IPS DF 6.9 (cell line): Measurements from ENCODE around the gene KRTAP10-5.

Experiments used
- DNase-seq: peaks from one replicate; pipeline ENCODE4 v3.0.0-alpha.2; 2013; ENCODE audit warnings: low read depth, low spot score
- H3K27ac ChIP-seq: one replicate; pipeline ENCODE4 v1.5.1; 2013; ENCODE audit warnings: low read length, control low read depth
- H3K27me3 ChIP-seq: 2 replicates; pipeline ENCODE4 v1.6.1; 2013; ENCODE audit warnings: mild to moderate bottlenecking, low read length; ENCODE audit not compliant: control insufficient read depth, insufficient read depth
- H3K36me3 ChIP-seq: 2 replicates; pipeline ENCODE4 v1.6.1; 2013; ENCODE audit warnings: low read length; ENCODE audit not compliant: control insufficient read depth, insufficient read depth
- H3K4me1 ChIP-seq: 2 replicates; pipeline ENCODE4 v1.6.1; 2013; ENCODE audit warnings: low read length; ENCODE audit not compliant: control insufficient read depth, insufficient read depth
- H3K4me3 ChIP-seq: 2 replicates; pipeline ENCODE4 v1.5.1; 2013; ENCODE audit warnings: mild to moderate bottlenecking, low read length
- H3K9me3 ChIP-seq: 2 replicates; pipeline ENCODE4 v1.6.1; 2013; ENCODE audit warnings: low read length, inconsistent platforms; ENCODE audit not compliant: control insufficient read depth, insufficient read depth
- WGBS: extraction: QIAGEN DNeasy Blood & Tissue Kit; methylation state at CpG from one replicate; pipeline ENCODE4 v1.1.7; 2013; ENCODE audit warnings: mixed read lengths, missing lambda C conversion rate; ENCODE audit not compliant: insufficient read length, insufficient coverage; 5-methylcytosine and 5-hydroxymethylcytosine counted together

KRTAP10-5 gene

DNA sequence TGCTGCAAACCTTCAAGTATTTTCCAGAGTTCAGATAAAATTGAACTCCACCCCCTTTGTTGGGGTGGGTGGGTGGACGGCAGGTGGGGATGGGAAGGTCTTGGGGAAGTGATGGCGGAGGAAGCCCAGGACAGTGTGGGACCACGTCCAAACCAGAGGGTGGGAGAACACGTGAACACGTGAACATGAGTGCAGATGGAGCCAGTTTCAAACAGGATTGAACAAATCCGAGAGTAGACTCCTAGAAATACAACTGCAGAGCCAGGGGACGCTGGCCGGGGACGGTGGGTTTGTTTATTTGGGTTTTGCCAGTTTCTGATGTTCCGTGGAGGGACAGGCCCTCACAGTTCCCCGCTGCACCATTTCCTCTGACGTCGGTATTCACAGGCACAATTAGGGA is 32.0 kb downstream of the KRTAP10-5 start:
- Histone ChIP-seq H3K36me3 (no peaks in the 10 kb centered on the region), H3K4me3 (no peak overlapping the region), H3K27ac (no peak overlapping the region), H3K9me3 (no peaks in the 10 kb centered on the region), H3K4me1 (peaks cover 12% of the 10 kb centered on the region), H3K27me3 (no peaks in the 10 kb centered on the region)
- no CpG with 5 or more reads among the region's 13 CpGs for WGBS
- DNase-seq = no peak

DNA sequence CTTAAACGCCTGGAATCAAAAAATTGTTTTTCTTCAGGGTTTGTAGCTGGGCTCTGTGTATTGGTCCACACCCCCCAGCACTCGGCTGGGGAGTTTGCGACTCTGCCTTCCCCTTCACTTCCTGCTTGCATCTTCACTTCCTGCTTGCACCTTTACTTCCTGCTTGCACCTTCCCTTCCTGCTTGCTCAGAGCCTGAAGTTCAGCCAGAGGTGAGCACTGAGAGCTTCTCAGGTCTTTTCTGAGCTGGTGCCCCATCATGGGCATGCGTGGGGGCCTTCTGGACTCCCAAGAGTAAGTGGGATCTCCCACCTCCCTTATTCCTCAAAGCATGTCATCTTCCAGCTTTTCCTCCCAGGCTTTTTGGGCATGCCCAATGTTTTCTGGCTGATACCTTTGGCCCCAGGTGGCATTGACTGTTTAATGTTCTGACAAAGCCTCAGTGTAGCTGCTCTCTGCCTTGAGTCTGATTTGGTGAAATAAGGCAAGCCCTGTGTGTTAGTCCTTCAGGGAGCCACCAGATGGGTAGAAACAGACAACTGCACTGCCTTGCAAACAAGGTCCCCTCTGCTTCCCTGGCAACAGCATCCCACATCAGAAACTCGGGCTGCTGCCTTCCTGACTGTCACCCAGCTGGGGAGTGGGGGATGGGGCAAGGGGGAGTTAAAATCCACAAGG is 32.6 kb downstream of the KRTAP10-5 start:
- no peak for DNase-seq
- Histone ChIP-seq H3K9me3 (no peaks in the 10 kb centered on the region), H3K4me3 (no peak overlapping the region), H3K36me3 (no peaks in the 10 kb centered on the region), H3K27me3 (no peaks in the 10 kb centered on the region), H3K4me1 (peaks cover 12% of the 10 kb centered on the region), H3K27ac (no peak overlapping the region)
- no CpG with 5 or more reads among the region's 5 CpGs for WGBS

DNA sequence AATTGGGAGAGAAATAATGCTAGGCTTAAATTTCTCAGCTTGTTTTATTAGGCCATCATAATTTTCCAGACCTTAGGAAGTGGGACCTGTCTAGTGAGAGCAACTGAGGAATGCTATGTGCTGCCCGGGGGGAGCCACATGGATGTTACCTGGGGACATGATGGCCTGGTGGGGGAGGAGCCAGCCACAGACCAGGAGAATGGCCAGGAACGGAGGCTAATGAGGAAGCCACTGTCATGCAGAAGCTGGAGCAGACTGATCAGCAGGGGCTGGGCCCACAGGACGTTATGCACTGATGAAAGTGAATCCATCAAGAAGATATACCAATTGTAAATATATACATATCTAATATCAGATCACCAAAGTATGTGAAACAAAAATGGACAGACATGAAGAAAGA is 35.8 kb downstream of the KRTAP10-5 start:
- Histone ChIP-seq H3K4me3 (no peak overlapping the region), H3K9me3 (no peaks in the 10 kb centered on the region), H3K27me3 (no peaks in the 10 kb centered on the region), H3K36me3 (no peaks in the 10 kb centered on the region), H3K4me1 (peaks cover 5% of the 10 kb centered on the region), H3K27ac (no peak overlapping the region)
- WGBS = no CpG with 5 or more reads among the region's 3 CpGs
- DNase-seq = no peak

DNA sequence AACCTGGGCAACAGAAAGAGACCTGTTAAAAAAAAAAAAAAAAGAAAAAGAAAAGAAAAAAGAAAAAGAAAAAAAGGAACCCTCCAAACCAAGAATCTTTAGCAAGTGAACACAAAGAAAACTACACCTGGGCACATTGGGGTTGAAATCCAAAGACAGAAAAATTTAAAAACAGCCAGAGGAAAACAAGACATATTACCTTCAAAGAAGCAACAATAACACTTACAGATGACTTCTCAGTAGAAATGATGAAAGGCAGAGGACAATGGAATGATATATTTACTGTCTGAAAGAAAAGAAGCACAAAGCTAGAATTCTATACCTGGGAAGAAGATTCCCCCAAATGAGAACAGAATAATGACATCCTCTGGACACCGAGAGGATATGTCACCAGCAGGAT is 37.7 kb downstream of the KRTAP10-5 start:
- Histone ChIP-seq H3K27me3 (no peaks in the 10 kb centered on the region), H3K9me3 (no peaks in the 10 kb centered on the region), H3K36me3 (no peaks in the 10 kb centered on the region), H3K4me1 (no peaks in the 10 kb centered on the region), H3K4me3 (no peak overlapping the region), H3K27ac (no peak overlapping the region)
- WGBS = no CpG with 5 or more reads among the region's 1 CpG
- no peak for DNase-seq

DNA sequence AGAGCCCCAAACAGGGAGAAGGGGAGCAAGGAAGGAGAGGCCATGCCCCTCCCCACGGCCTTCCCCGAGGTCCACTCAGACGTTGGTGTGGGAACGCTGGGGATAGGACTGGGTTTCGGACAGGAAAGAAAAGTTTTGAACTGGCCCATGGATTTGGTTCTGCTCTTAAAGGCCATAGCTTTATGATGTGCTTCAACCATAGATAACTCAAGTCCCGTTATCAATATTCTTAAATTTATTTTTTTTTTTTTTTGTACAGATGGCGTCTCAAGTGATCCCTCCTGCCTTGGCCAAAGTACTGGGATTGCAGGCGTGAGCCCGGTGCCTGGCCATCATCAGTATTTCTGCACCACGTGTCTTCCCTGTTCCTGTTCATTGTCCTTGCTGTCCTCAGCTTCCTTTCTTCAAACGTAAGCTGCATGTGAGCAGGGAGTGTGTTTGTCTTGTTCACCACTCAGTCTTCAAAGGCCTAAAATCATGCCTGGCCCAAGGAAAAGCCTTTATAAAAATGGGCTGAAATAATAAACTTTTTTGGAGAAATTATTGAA is 39.6 kb downstream of the KRTAP10-5 start:
- Histone ChIP-seq H3K36me3 (no peaks in the 10 kb centered on the region), H3K4me1 (no peaks in the 10 kb centered on the region), H3K4me3 (no peak overlapping the region), H3K27me3 (no peaks in the 10 kb centered on the region), H3K9me3 (no peaks in the 10 kb centered on the region), H3K27ac (no peak overlapping the region)
- no CpG with 5 or more reads among the region's 11 CpGs for WGBS
- no peak for DNase-seq

DNA sequence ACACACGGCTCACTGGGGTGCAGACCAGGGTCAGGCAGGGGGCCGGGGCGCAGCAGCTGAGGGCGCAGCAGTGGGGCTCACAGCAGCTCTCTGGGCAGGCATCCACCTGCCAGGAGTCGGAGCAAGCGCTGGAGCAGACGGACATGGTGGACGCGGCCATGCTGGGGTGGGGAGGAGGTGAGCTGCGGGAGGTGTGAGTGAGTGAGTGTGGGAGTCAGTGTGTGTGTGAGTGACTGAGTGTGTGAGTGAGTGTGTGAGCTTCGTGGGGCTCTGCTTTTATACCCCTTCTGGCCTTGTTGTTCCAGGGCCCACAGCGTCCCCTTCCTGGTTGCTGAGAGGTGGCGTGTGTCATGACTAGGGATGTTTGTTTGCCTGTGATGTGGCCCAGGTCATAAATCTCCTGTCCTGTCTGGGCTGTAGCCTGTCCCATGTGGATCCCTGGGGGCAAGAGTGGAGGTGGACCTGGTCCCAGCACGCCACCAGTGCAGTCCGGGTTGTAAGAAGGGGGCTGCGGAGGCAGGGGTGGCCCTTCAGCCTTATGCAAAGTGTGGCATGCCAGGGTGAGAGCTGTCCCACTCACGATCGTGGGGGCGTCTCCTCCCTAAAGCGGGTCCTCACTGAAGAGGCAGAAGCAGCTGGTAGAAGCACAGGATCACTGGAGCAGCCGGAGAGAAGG is 40.3 kb downstream of the KRTAP10-5 start, which contains the start of gene KRTAP10-1:
Gene KRTAP10-1 (minus strand): TSS at position 205 of the 676 bp plus-strand sequence. CDS start 45 bp downstream, at position 160.
- Histone ChIP-seq H3K27ac (no peak within 1 kb of the TSS), H3K36me3 (no peaks in the 10 kb centered on the region), H3K9me3 (no peaks in the 10 kb centered on the region), H3K27me3 (no peaks in the 10 kb centered on the region), H3K4me3 (no peak within 1 kb of the TSS), H3K4me1 (no peaks in the 10 kb centered on the region)
- WGBS = no CpG with 5 or more reads among the region's 21 CpGs
- DNase-seq = no peak

DNA sequence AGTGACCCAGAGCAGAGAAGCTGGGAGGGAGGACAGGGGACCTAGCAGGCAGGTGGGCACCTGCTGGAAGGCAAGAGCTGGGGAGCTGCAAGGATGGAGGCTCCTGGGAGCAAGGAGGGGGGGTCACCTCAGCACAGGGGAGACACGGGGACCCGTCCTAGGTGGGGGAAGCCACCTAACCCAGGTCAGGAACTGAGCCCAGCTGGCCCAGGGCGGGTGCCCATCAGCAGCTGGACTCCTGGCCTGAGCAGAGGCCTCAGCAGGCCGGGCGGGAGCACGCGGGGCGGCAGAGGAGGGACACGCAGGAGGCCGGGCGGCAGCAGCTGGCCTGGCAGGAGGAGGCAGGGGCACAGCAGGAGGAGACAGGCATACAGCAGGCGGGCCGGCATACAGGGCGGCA is 41.4 kb downstream of the KRTAP10-5 start:
- WGBS = no CpG with 5 or more reads among the region's 14 CpGs
- Histone ChIP-seq H3K4me3 (no peak overlapping the region), H3K4me1 (no peaks in the 10 kb centered on the region), H3K27me3 (no peaks in the 10 kb centered on the region), H3K27ac (no peak overlapping the region), H3K36me3 (no peaks in the 10 kb centered on the region), H3K9me3 (no peaks in the 10 kb centered on the region)
- no peak for DNase-seq

DNA sequence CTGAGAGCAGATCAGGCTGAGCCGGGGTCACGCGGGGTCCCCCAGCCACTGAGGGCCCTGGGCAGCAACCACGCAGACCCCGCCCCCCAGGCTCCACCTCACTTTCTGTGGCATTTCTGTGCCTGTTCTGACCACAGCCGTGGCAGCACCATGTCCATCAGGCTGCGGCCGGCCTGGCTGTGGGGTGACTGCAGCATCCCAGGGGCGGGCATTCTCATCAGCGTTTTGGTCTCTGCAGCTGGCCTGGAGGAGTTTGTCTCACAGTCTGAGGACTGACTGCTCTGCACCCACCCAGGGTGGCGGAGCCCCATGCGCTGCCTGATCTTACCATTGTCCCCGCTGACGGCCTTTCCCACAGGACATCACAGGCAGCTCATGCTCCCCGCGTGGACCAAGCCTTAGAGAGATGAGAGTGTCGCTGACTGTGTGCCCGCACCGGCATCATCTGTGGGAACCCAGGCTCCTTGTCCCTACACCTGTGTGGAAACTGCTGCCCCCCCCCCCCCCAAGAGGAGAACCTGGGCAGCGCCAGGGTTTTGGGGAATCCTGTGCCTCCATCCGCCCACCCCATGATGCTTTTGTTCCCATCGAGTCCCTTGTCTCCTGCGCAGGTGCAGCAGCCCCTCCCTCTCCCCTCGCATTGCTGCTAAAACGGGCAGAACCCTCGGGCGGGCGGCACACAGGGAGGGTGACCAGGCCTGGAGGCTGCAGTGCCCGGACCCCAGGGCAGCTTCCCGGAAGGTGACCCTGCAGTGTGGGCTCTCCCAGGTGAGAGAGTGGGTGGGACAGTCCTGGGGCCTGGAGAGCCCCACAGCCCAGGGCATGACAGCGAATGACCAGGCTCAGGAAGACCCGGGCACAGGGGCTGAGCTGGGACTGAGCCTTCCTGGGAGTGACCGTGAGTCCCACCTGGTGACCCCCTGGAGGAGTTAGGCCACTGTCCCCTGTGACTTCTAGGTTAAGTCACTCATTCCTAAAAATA is 42.2 kb downstream of the KRTAP10-5 start:
- Histone ChIP-seq H3K4me1 (peaks cover 1% of the 10 kb centered on the region; the same call in 1 of the 2 replicates), H3K9me3 (no peaks in the 10 kb centered on the region), H3K27ac (no peak overlapping the region), H3K4me3 (no peak overlapping the region), H3K27me3 (no peaks in the 10 kb centered on the region), H3K36me3 (no peaks in the 10 kb centered on the region)
- no CpG with 5 or more reads among the region's 33 CpGs for WGBS
- DNase-seq = no peak

DNA sequence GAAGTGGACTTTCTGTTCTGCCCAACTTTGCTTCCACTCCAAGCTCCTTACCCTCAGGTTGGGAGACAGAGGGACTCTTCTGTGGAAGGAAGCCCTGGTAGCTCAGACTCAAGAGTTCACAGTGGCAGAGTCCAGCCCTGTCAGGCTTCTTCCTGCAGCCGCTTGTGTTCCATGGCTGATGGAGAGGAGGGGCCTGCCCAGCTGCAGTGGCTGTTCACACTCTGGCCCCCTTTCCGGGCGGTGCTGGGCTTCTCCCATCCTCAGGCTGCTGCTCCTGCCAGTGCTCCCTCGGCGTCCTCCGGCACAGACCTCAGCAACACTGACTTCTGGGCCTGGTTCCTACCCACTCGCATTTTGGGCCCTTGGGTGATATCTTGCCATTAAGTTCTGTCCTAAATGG is 44.4 kb downstream of the KRTAP10-5 start:
- no peak overlapping the region for H3K4me3 ChIP-seq
- no peaks in the 10 kb centered on the region for H3K27me3 ChIP-seq
- H3K27ac ChIP-seq = no peak overlapping the region
- peaks cover 1% of the 10 kb centered on the region; the same call in 1 of the 2 replicates for H3K4me1 ChIP-seq
- no peaks in the 10 kb centered on the region for H3K36me3 ChIP-seq
- DNase-seq = no peak
- no peaks in the 10 kb centered on the region for H3K9me3 ChIP-seq
- no CpG with 5 or more reads among the region's 7 CpGs for WGBS

DNA sequence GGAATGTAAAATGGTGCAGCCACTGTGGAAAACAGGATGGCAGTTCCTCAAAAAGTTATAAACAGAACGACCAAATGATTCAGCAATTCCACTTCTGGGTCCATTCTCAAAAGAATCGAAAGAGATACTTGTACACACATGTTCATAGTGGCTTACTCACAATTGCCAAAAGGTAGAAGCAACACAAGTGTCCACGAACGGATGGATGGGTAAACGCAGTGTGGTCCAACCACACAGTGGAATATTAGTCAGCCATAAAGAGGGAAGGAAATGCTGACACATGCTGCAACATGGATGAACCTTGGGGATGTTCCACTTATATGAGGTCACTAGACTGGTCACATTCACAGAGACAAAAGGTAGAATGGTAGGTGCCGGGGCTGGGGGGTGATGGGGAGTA is 45.7 kb downstream of the KRTAP10-5 start:
- DNase-seq = no peak
- Histone ChIP-seq H3K9me3 (no peaks in the 10 kb centered on the region), H3K4me1 (peaks cover 1% of the 10 kb centered on the region; the same call in 1 of the 2 replicates), H3K4me3 (no peak overlapping the region), H3K27ac (no peak overlapping the region), H3K36me3 (no peaks in the 10 kb centered on the region), H3K27me3 (no peaks in the 10 kb centered on the region)
- no CpG with 5 or more reads among the region's 6 CpGs for WGBS
